K562 (cell line): ENCODE results near the gene HAP1. TPM values are rescaled to one million over a fixed set of nuclear protein-coding genes. Genes with fewer than 3 reads are reported as not detected.

Experiments used
- AFF1 ChIP-seq, 2 experiments: fragments of 450-650 bp; IDR thresholded peaks; 2 replicates each; pipeline ENCODE4 v1.6.1; 2018; ENCODE audit warnings: mild to moderate bottlenecking in 2 of 2, low read depth in 1 of 2; ENCODE audit not compliant: partially characterized antibody in 2 of 2
- FOSL1 ChIP-seq: fragments of 200-800 bp; sonication (Bioruptor generic); conservative IDR thresholded peaks from 2 replicates; pipeline ENCODE4 v1.6.1; 2016; ENCODE audit warnings: missing genetic modification characterization, missing compliant biosample characterization
- PRMT5 ChIP-seq: sonication (generic); formaldehyde crosslinking; IDR thresholded peaks from 2 replicates; pipeline ENCODE4 v1.5.0; 2020; ENCODE audit warnings: missing genetic modification reagents
- TEAD2 ChIP-seq: fragments of 450-650 bp; IDR thresholded peaks from 2 replicates; pipeline ENCODE4 v1.6.1; 2016; ENCODE audit warnings: missing genetic modification characterization, control low read depth, missing compliant biosample characterization
- ZNF41 ChIP-seq: fragments of 250-450 bp; sonication (Bioruptor Pico); conservative IDR thresholded peaks from 2 replicates; pipeline ENCODE4 v1.4.0; 2020; ENCODE audit warnings: mild to moderate bottlenecking
- ZNF444 ChIP-seq: fragments of 250-450 bp; sonication (Bioruptor Pico); IDR thresholded peaks from 2 replicates; pipeline ENCODE4 v1.4.0; 2020; ENCODE audit warnings: mild to moderate bottlenecking, moderate library complexity
- ZNF644 ChIP-seq: fragments of 200-800 bp; sonication (Bioruptor generic); IDR thresholded peaks from 2 replicates; pipeline ENCODE4 v1.6.1; 2016; ENCODE audit warnings: low read depth, missing genetic modification characterization, missing compliant biosample characterization
- ZNF668 ChIP-seq: fragments of 250-450 bp; sonication (Bioruptor Pico); IDR thresholded peaks from 2 replicates; pipeline ENCODE4 v1.8.0; 2022; ENCODE audit warnings: mild to moderate bottlenecking, inconsistent platforms
- polyA plus RNA-seq, 8 experiments: library from polyadenylated mRNA; depleted of rRNA in 4 of 8; stranded (reverse) in 5 of 8; unstranded in 3 of 8; fragments of >200 nt; fragmentation: Nextera tagmentation in 2 of 8; fragmentation: Illumina TruSeq in 1 of 8; extraction: Ambion mirVana in 2 of 8; extraction: Trizol in 1 of 8; gene quantifications; 2 replicates each; pipeline versions ENCODE4 v1.2.1 to v1.2.3, GENCODE V29; 2011 to 2014; ENCODE audit warnings: inconsistent platforms in 1 of 8, missing spikeins in 1 of 8
- total RNA-seq, 7 experiments: library from RNA; depleted of rRNA in 6 of 7; stranded (reverse); fragments of >200 nt in 6 of 7; fragmentation: Illumina TruSeq in 2 of 7; extraction: Trizol in 2 of 7; gene quantifications; 2 replicates each; pipeline versions ENCODE4 v1.2.1 to v1.2.3, GENCODE V29; 2011 to 2021; ENCODE audit warnings: low replicate concordance in 1 of 7

HAP1 gene
- total and polyA plus RNA-seq, 9 of the 15 experiments (the other 6 are each of a cell fraction or from before 2014, with no cell fraction given): under 0.01 to 0.09 (median 0.04) TPM; not detected in 6

GRCh38 chr17:41733348-41734138 is 900 bp downstream of the HAP1 start (continued):
- TF ChIP-seq AFF1 (IDR thresholded peaks at IDR 0.05; ENCODE audit: low read depth in 1 of 2, partially characterized antibody in 2 of 2) (no peak), ZNF668 (CRISPR knock-in tag) (no peak), ZNF444 (no peak), PRMT5 (CRISPR knock-in tag) (no peak), ZNF41 (CRISPR knock-in tag) (no peak), TEAD2 (tag) (no peak), FOSL1 (no peak), ZNF644 (tag) (no peak)
